GM19023 (cell line): ENCODE measurements around the gene SAFB.

Experiments
- ATAC-seq: cut with Tn5 transposase; IDR thresholded peaks from one replicate; pipeline ENCODE4 v1.9.1; 2021; ENCODE audit warnings: mild to moderate bottlenecking, moderate library complexity; ENCODE audit not compliant: unreplicated experiment

The SAFB gene

GRCh38 chr19:5624741-5625278, 1.9 kb downstream of the SAFB start:
- no peak for ATAC-seq

- no peak for ATAC-seq
Observed at GRCh38 chr19:5625641-5626040, 2.8 kb downstream of the SAFB start.

DNA sequence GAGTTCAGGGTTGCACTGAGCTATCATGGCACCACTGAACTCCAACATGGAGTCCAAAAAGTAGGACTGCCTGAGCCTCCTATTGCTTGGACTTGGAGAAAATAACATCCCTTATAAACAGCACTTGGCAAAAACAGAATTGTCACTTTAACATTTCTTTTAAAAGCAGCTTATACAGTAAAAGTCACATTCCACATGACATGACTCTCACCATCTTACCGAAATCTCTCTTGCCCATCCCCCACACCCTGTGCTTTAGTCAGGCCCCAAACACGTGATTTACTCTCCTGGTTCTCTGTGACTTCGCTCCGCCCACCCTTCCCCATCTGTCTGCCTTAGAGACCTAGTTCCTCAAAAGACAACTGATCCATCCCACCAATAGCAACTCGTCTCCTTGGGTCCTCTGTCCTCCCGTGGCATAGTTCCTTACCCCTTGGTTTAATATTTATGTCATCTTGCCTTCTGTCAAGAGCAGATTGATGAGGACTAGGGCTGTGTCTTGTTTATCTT, 4.6 kb downstream of the SAFB start:
- no peak for ATAC-seq

- ATAC-seq: no peak
Observed at GRCh38 chr19:5628461-5628860, 5.6 kb downstream of the SAFB start.

DNA sequence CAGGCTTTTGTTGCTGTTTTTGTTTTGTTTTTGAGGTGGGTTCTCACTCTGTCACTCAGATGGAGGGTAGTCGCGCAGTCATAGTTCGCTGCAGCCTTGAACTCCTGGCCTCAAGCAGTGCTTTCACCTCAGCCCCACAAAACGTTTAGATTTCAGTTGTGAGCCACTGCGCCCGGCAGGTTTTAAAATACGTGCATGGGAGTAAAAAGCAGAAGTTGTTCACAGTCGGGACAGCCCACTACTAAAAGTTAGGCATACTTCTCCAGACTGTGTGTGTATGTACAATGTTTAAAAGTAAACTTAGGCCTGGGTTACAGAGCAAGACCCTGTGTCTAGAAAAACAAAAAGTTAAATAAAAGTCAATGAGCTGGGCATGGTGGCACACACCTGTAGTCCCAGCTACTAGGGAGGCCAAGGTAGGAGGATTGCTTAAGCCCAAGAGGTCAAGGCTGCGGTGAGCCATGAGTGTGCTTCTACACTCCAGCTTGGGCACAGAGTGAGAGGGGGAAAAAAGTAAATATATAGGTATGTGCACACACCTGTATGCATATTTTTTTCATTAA, 6.1 kb downstream of the SAFB start:
- ATAC-seq: no peak

GRCh38 chr19:5631567-5632240, 8.8 kb downstream of the SAFB start:
- no peak for ATAC-seq

GRCh38 chr19:5632241-5632612, 9.3 kb downstream of the SAFB start:
- no peak for ATAC-seq

DNA sequence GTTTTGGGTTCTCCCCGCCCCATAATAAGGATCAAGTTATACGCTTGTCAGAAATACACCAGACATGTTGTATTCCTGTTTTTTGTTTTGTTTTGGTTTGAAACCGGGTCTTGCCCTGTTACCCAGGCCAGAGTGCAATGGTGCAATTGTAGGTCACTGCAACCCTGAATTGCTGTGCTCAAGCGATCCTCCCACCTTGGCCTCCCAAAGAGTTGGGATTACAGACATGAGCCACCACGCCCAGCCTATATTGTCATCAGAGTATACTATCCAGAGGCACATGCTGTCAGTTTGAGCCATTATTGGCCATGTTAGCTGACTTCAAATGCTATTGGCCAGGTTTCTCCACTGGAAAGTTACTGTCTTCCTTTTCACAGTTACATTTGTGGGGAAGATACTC, 9.8 kb downstream of the SAFB start:
- ATAC-seq: no peak

DNA sequence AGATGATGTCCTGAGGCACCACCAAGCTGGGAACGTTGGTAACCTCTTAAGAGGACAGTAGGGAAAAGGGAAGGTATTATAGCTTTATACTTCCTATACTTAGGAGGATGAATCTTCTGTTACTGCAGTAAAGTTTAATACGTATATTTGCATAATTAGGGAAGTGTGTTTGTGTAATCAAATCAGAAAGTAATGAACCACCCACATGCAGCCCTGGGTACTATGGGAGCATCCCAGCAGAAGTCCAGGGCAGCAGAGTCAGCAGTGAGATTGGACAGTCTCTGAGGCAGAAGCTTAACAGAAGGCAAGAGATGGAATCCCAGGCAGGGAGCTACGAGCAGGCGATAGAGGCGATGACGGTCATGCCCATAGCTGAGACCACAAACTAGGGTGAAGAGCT, 12.5 kb downstream of the SAFB start:
- no peak for ATAC-seq

- no peak for ATAC-seq
Observed at GRCh38 chr19:5637971-5638370, 15.1 kb downstream of the SAFB start.

DNA sequence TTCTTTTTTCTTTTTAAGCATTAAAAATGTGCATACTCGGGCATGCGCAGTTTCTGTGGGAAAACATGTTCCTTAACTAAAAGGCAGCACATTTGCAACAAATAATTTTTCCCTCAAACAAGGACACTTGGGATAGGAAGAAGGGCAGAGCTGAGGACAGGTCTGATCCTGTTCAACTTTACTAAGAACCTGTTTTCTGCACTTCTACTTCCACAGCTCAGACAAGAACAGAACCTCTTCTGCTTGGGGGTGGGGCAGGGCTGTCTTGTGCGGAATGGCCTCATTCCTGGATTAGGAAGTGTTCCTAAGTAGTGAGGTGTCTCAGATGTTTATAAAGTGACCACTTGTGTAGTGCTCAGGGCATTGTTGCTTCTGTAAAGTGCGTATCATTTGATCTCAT, 18.3 kb downstream of the SAFB start:
- ATAC-seq: no peak

GRCh38 chr19:5642204-5642603, 19.3 kb downstream of the SAFB start:
- no peak for ATAC-seq

DNA sequence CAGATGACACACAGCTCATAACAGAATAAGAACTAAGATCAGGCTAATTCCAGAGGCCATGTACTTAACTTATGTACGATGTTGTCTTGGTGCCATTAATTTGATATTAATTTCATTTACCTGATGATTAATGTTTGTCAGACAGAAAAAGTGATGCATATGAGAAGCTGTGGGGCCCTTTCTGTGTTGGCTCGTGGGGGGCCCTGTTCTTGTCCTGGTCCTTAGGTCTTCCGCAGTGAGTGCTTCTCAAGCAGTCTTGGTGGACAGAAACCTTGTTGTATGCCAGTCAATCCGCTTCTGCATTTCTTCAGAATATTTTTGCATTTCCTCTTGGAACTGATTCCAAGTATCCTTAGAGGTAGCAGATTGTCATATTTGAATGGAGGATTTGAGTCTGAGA, 20.2 kb downstream of the SAFB start:
- no peak for ATAC-seq

DNA sequence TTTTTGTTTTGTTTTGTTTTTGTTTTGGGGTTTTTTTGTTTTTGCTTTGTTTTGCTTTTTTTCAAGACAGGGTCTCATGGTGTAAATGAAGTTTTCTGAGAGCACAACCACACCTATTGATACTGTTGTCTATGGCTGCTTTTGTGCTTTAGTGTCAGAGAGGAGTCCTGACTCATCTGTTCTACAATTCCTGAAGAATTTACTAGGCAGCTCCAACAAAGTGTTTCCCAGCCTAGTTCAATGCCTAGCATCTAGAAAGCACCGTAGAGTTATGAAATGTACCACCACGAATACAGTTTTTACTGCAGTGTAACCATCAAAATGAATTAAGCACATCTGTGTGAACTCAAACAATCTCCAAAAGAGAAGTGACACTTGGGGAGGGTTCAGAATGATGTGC, 21.2 kb downstream of the SAFB start:
- ATAC-seq: no peak

DNA sequence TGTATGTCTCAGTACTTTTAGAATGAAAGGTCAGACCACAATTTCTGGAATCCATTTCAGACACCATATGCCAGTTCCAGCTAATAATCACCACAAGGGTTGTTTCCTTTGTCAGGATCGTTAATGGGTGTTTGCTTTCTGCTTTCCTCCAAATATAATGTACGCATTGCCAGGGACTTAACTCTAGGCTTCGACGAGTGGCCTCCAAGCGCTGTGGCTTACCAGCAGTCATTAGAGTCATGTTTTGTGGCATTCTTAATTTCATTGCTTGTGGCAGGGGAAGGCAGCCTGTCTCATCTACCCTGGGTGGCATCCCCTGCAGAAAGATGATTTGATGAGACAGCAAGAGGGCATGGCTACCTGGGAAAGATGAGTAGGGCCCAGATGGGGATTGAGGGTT, 22.5 kb downstream of the SAFB start:
- no peak for ATAC-seq

- ATAC-seq: no peak
Observed at GRCh38 chr19:5646703-5647102, 23.8 kb downstream of the SAFB start.

- no peak for ATAC-seq
Observed at GRCh38 chr19:5648464-5648863, 25.6 kb downstream of the SAFB start.

DNA sequence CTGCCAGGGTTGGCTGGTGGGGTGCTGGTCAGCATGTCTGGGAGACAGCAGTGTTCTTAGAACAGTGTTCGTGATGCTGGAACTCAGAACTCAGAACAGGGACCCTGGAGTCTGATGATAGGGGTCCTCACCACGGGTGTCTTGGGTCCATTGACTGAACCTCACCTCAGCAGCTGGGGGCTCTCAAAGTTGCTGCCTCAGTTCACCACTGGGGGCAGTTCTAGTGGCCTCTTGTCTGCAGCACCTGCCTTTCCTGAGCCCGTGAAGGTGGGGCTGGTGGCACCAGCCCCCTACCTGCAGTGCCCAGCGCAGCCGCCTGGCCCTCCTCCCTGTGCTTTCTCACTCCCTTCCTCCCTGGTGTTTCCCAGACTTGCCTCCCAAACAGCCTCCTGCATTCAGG, 28.5 kb downstream of the SAFB start:
- no peak for ATAC-seq

DNA sequence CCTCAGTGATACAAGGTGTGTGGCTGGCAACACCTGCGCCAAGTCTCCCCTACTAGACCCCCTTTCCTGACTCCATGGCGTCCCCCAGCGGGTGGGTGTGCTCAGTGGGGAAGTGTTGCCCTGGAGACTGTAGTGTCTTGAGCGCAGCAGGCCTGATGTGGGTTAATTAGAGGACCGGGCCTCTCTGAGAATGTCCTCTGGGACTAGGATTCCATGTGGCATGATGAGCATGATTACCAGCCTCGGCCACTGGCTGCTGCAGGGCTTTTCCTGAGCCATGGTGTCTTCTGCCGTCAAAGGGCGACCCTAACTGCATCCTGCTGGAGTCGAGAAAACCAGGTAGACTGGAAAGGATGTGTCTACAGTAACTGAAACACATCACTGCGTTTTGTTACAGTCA, 29.4 kb downstream of the SAFB start:
- no peak for ATAC-seq

DNA sequence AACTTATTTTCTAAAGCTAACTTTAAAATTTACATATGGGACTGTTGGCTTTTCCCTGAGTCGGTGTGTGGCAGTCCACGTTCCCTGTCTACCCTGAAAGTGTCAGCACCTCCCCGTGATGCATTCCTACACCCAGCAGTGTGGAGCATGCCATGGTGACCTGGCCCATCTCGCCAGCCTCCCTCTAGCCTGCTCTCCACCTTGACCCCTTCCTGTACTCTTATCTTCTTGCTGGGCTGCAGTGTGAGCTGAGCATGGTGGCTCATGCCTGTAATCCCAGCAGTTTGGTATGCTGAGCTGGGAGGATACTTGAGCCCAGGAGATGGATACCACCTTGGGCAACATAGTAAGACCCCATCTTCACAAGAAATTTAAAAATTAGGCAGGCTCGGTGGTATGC, 32.0 kb downstream of the SAFB start:
- ATAC-seq: no peak

GRCh38 chr19:5655412-5655811, 32.5 kb downstream of the SAFB start:
- ATAC-seq: no peak

GRCh38 chr19:5661483-5661882, 38.6 kb downstream of the SAFB start:
- ATAC-seq: no peak

- ATAC-seq: no peak
Observed at GRCh38 chr19:5663904-5664303, 41.0 kb downstream of the SAFB start.
